Hepatic stellate cell (primary cell): ENCODE measurements around the gene XPR1.
"Not testable (repeated sequence)": the region's sequence is repeated elsewhere in the genome, so short reads cannot be mapped to it uniquely, and the experiment has no call there.

Experiments used
- DNase-seq: peaks from one replicate; pipeline ENCODE4 v3.0.0; 2011; ENCODE audit warnings: low spot score

The XPR1 gene

DNA sequence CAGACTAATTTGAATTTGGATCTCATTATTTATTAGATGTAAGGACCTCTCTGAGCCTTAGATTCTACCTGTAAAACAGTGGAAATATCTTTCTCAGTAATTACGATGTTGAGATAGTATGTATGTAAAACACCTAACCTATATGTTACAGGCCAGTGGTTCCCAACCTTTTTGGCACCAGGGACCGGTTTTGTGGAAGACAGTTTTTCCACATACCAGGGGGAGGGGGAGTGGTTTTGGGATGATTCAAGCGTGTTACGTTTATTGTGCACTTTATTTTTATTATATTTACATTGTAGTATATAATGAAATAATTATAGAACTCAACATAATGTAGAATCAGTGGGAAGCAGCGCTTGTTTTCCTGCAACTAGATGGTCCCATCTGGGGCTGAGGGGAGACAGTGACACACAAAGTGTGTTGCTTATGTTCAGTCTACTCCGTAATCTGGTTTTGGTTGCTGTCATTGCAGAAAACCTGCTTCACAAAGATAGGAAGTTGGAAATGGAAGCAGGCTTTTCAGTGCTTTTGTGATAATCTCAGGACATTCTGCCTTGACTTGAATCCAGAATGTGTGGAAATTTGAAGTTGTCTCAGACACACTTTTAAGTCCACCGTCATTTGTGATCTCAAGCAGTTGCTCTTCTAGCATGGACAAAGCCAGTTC lies 12.8 kb downstream of the XPR1 start:
- DNase-seq: no peak

DNA sequence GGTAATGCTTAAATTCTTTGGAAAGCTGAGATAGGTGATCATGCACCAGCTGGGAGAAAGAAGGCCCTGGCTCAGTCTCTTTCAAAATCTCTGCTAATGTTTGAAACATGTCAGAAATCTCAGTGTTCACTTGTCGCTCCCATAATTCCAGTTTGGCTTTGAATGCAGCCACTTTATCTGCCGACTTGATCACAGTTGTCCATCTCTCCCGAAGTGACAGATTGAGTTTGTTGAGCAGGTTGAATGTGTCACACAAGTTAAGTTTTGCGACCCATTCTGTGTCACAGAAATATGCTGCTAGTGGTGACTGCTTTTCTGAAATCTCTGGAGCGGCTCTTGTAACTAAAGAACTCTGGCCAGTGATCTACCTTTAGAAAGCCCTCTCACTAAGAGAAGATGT lies 13.4 kb downstream of the XPR1 start:
- DNase-seq: not testable (repeated sequence)

DNA sequence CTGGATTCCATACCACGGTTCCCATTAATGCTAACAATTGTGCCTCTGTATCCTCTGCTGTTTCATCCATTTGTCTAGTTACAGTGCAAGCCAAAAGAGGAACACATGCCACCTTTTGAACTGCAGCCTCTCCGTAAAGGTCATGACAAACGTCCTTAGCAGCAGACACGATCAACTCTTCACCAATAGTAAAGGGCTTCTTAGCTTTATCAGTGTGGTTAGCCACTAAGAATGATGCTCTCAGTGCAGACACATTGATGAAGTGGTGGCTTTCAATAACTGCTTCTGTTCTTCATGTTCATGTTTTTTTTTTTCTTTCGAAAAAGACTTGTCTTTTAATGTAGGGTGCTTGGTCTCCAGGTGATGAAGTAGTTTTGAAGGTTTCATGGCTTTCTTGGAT lies 14.3 kb downstream of the XPR1 start:
- no peak for DNase-seq

DNA sequence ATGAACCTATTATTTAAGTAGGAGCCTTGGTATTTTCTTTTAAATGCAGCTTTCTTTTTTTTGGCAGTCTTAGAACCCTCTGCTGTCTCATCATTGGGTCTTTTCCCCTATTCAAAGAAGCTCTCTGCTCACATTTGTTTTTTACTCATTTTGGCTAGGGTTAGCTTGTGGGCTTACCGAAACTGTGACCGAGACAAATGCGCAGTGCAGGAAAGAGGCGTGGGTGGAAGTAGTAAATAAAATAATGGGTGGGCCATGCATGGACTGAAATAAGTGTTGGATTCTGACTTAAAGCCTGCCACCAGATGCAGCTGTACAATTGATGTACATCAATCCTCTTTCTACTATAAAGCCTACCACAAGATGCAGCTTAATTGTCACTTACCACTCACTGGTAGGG lies 14.7 kb downstream of the XPR1 start:
- DNase-seq: no peak

DNA sequence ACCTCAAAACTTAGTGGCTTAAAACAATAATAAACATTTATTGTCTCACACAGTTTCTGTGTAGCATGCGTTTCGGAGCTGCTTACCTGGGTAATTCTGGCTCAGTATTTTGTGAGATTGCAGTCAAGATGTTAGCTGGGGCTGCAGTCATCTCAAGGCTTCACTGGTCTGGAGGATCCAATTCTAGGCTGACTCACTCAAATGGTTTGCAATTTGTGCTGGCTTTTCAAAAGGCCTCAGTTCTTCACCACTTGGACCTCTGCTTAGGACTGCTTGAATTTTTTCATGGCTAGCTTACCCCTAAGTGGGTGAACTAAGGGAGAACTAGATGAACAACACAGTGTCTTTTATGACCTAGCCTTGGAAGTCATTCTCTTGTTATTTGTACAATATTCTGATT lies 21.0 kb downstream of the XPR1 start:
- DNase-seq: no peak

DNA sequence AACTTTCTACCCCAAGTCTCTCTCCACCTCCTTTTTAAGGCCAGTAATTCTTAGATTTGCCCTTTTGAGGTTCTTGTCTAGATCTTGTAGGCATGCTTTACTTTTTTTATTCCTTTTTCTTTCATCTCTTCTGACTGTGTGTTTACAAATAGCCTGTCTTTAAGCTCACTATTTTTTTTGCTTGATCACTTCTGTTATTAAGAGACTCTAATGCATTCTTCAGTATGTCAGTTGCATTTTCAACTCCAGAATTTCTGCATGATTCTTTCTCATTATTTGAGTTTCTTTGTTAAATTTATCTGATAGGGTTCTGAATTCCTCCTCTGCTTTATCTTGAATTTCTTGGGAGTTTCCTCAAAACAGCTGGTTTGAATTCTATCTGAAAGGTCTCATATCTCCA lies 30.9 kb downstream of the XPR1 start:
- DNase-seq: no peak

DNA sequence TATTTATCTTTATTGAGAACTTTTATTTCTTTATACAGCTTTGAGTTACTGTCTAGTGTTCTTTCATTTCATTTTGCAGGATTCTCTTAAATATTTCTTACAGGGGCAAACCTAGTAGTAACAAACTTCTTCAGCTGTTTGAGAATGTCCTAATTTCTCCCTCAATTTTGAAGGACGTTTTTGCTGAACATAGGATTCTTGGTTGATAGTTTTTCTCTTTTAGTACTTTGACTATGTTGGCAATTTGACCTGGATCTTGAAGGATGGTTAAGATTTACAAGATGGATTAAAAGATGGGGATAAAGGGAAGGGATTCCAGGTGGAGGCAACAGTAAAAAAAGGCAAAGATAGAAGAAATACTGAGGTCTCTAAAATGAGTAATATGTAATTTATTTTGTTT lies 38.9 kb downstream of the XPR1 start:
- DNase-seq: no peak

DNA sequence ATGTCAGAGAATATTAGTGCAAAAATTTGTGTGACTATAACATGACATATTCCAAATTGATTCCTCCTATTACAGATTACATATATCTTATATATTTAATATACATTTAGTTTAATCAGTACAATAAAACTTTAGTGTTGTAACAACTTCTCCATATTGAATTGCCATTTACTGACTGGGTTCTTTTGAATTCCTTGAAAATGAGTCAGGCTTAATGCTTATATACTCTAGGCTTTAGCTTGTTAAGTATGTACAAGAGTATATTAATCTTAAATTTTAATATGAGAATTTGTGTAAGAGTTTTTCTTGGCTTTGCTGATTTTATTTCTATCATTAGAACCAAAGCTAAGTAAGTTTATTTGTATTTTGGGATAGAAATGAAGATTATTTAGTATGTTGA lies 40.3 kb downstream of the XPR1 start:
- DNase-seq: no peak

DNA sequence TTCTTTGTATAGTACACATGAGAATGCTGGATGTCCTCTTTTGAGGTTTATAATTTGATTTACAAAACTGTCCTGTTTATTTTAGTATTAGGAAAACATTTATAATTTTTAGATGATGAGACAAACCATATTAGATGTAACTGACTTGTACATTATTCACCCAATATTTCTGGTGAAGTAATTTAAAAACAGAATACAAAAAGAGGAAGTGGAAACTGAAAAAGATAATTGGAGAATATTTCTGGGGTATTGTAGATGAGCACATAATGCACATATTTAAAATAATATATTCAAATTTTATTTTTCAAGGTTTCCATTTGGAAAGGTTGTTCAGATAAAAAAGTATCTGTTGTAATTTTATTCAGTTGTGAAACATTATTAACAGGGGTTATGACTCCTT lies 40.7 kb downstream of the XPR1 start:
- no peak for DNase-seq

DNA sequence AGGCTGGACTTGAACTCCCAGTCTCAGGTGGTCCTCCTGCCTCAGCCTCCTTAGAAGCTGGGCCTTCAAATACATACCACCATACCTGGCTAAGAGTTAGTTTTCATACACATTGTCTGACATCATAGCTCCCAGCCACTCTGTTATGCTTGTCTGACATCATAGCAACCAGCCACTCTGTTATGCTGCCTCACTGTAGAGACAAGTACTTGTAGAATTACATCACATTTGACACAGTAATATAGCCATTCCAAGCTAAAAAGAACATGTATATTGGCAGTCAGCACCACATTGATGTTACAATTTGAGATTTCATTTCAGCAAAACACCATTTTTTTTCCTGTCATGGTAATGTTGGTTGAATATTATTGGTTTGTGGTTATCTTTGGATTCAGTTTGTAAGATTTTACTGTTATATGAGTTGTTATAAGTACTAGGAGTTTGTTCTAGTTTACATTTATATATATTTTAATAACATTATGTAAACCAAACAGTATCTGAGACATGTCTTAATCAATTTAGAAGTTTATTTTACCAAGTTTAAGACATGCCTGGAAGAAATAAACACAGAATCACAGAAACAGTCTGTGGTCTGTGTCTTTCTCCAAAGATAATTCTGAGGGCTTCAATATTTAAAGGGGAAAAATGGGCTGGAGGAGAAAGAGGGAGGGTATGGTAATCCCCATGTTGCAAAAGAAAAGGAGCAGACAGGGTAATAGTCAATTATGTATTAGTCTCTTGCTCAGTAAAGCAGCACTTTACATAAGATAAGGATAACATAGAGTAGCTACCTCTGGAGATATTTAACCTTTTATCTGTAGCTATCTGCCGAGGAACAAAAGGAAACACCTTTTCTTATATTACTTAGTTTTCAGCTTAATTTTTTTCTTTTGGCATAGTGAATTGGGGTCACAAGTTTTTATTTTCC lies 43.0 kb downstream of the XPR1 start:
- no peak for DNase-seq

DNA sequence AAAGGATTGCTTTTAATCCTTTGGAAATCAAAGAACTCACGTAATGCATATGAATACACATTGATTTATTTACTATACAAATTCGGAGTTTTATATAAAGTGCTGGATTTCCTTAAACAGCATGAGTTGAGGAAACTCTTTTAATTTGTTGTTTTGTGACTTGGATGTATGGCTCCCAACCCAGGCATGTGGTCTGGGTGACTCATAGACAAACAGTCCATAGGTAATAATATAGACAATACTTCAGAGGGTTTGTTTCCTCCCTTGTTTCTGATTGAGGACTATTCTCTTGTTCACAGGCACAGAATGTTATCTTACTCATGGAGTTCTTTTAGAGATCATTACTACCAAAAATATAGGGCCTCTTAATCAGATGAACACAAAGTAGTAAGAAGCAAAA lies 43.8 kb downstream of the XPR1 start:
- DNase-seq: no peak

DNA sequence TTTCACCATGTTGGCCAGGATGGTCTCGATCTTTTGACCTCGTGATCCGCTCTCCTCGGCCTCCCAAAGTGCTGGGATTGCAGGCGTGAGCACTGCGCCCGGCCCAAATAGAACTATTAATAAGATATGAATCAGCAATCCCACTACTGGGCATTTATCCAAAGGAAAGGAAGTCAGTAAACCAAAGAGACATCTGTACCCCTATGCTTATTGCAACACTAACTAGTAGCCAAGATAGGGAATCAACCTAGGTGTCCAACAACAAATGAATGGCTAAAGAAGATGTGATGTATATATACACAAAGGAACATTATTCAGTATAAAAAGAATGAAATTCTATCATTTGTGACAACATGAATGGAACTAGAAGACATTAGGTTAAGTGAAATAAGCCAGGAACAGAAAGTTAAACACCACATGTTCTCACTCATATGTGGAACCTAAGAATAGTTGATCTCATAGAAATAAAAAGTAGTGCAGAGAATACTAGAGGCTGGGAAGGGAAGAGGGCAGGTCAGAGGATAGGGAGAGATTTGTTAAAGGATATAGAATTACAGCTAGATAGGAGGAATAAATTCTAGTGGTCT lies 48.8 kb downstream of the XPR1 start:
- DNase-seq: no peak

DNA sequence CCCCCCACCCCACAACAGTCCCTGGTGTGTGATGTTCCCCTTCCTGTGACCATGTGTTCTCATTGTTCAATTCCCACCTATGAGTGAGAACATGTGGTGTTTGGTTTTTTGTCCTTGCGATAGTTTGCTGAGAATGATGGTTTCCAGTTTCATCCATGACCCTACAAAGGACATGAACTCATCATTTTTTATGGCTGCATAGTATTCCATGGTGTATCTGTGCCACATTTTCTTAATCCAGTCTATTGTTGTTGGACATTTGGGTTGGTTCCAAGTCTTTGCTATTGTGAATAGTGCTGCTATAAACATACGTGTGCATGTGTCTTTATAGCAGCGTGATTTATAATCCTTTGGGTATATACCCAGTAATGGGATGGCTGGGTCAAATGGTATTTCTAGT lies 51.3 kb downstream of the XPR1 start:
- not testable (repeated sequence) for DNase-seq

DNA sequence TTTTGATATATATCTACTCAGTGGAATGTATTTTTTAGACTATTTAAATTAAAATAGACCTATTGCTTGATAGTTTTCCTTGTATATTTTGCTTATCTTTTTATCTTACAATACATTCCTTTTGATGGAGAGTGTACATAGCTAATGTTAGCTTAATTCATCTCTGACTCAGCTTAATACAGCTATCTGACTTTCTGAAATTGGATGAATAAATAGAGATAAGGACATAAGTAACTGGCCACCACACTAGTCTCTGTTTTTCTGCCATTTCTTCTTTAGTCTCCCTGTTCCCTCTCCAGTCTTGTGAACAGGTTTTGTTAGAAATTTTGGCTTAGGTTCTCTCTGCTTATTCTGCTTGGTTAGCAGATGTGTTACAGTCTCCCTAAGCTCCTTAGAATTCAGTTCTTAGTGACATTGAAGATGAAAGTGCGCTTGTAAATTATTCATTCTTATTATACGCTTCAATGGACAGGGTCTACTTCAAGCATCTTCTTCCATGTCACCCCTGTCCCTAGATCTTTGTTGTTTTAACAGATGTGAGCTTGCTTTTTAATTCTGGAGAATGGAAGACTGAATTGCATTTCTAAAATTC lies 59.6 kb downstream of the XPR1 start:
- no peak for DNase-seq

DNA sequence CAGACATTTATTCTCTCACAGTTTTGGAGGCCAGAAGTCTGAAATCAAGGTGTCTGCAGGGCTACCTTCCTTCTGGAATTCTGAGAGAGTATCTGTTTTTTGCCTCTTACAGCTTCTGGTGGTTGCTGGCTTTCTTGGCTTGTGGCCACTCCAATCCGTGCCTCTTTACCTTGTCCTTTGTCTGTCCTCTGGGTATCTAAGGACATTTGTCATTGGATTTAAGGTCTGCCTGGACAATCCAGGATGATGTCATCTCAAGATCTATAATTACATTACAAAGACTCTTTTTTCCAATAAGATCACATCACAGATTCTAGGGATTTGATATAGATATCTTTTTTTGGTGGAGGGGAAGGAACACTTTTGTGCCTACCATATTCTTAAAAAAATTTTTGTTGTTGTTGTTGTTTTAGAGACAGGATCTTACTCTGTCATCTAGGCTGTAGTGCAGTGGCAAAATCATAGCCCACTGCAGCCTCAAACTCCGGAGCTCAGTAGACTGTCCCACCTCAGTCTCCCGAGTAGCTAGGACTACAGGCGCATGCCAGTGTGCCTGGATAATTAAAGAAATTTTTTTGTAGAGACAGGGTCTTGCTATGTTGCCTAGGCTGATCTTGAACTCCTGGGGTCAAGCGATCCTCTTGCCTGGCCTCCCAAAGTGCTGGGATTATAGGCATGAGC lies 61.9 kb downstream of the XPR1 start:
- no peak for DNase-seq

DNA sequence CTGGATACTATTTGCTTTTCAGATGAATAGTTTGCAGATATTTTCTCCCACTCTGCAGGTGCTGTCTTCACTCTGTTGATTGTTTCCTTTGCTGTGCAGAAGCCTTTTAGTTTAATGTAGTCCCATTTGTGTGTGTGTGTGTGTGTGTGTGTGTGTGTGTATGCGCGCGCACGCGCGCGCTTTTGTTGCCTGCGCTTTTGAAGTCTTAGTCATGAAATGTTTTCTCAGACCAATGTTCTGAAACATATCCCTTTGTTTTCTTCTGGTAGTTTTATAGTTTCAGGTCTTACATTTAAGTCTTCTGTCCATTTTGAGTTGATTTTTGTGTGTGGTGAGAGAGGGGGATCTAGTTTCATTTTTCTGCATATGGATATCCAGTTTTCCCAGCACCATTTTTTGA lies 63.5 kb downstream of the XPR1 start:
- DNase-seq: no peak

DNA sequence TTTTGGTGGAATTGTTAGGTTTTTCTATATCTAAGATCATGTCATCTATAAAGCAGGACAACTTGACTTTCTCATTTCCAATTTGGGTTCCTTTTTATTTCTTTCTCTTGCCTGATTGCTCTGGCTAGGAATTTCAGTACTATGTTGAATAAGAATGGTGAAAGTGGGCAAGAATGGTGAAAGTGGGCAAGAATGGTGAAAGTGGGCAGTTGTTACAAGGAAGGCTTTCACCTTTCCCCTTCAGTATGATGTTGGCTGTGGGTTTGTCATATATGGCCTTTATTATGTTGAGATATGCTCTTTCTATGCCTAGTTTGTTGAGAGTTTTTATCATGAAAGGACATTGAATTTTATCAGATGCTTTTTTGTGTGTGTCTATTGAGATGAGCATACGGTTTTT lies 64.5 kb downstream of the XPR1 start:
- DNase-seq: no peak

DNA sequence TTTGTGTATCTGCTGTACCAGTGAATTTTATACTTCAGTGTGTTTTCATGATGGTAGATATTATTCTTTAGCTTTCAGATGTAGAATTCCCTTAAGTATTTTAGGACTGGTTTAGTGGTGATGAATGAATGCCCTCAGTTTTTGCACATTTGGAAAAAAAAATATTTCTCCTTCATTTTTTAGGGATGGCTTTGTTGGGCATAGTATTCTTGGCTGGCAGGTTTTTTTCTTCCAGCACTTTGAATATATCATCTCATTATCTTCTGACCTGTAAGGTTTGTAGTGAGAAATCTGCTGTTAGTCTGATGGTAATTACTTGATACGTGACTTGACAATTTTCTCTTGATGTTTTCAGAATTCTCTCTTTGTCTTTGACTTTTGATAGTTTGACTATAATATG lies 66.8 kb downstream of the XPR1 start:
- no peak for DNase-seq

DNA sequence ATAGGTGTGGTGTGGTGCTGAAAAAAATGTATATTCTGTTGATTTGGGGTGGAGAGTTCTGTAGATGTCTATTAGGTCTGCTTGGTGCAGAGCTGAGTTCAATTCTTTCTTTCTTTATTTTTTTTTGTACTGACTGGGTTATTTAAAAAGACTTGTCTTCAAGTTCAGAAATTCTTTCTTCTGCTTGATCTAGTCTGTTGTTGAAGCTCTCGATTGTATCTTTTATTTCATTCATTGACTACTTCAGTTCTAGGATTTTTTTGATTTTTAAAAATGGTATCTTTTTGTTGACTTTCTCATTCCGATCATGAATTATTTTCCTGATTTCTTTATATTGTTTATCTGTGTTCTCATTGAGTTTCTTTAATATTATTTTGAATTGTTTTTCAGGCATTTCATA lies 70.6 kb downstream of the XPR1 start:
- DNase-seq: not testable (repeated sequence)

DNA sequence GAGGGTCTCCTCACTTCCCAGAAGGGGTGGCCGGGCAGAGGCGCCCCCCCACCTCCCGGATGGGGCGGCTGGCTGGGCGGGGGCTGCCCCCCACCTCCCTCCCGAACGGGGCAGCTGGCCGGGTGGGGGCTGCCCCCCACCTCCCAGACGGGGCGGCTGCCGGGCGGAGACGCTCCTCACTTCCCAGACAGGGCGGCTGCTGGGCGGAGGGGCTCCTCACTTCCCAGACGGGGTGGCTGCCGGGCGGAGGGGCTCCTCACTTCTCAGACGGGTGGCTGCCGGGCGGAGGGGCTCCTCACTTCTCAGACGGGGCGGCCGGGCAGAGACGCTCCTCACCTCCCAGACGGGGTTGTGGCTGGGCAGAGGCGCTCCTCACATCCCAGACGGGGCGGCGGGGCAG lies 78.9 kb downstream of the XPR1 start:
- not testable (repeated sequence) for DNase-seq

DNA sequence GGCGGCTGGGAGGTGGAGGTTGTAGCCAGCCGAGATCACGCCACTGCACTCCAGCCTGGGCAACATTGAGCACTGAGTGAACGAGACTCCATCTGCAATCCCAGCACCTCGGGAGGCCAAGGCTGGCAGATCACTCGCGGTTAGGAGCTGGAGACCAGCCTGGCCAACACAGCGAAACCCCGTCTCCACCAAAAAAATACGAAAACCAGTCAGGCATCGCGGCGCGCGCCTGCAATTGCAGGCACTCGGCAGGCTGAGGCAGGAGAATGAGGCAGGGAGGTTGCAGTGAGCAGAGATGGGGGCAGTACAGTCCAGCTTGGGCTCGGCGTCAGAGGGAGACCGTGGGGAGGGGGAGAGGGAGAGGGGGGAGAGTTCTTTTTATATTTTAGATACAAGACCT lies 79.4 kb downstream of the XPR1 start:
- not testable (repeated sequence) for DNase-seq

DNA sequence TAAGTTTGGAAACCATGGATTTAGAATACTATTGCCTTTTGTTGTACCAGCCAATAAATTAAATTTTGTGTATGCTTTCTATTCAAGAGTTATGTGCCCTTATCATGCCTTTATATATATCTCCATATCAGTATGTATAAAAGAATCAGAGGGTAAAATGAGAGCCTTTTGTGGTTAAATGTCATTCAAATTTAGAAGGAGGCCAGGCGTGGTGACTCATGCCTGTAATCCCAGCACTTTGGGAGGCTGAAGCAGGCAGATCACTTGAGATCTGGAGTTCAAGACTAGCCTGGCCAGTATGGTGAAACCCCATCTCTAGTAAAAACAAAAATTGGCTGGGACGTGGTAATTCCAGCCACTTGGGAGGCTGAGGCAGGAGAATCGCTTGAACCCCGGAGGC lies 88.9 kb downstream of the XPR1 start:
- DNase-seq: no peak
